Measurements from ENCODE around the gene CMTM3.

GRCh38 chr16:66592241-66592640, 12.3 kb upstream of the CMTM3 start:
- TF ChIP-seq CTCF (IDR thresholded peaks at IDR 0.05) (no peak), EZH2 (IDR thresholded peaks at IDR 0.05) (no peak)
